Mesothelial cell of epicardium (in vitro differentiated cells): ENCODE results near the gene FGF12. TPM values are rescaled to one million over a fixed set of nuclear protein-coding genes. Genes with fewer than 3 reads are reported as not detected.

Experiments
- DNase-seq, 2 experiments: peaks; one replicate each; pipeline ENCODE4 v3.0.0; 2021; ENCODE audit warnings: low spot score in 2 of 2; ENCODE audit not compliant: unreplicated experiment in 2 of 2
- H3K27ac Mint-ChIP-seq: 2 replicates; pipeline ENCODE4 v1.8.0; 2021; ENCODE audit warnings: mixed read lengths
- H3K27me3 Mint-ChIP-seq: 2 replicates; pipeline ENCODE4 v1.8.0; 2021; ENCODE audit warnings: low read depth, mixed read lengths
- H3K36me3 Mint-ChIP-seq: 2 replicates; pipeline ENCODE4 v1.8.0; 2021; ENCODE audit warnings: mixed read lengths
- H3K4me1 Mint-ChIP-seq: 2 replicates; pipeline ENCODE4 v1.8.0; 2021; ENCODE audit warnings: mixed read lengths
- H3K4me3 Mint-ChIP-seq: 2 replicates; pipeline ENCODE4 v1.8.0; 2021; ENCODE audit warnings: mild to moderate bottlenecking, moderate library complexity, mixed read lengths
- H3K9me3 Mint-ChIP-seq: 2 replicates; pipeline ENCODE4 v1.8.0; 2021; ENCODE audit warnings: mixed read lengths
- total RNA-seq: library from RNA; stranded (reverse); gene quantifications from 3 replicates; pipeline ENCODE4 v1.2.1, GENCODE V29; 2021
- TF ChIP-seq, protein P1 (sequence below): fragments of 200-600 bp; sonication (generic); IDR thresholded peaks from one replicate; pipeline ENCODE4 v1.5.0; 2021; ENCODE audit warnings: antibody characterized with exemption; ENCODE audit not compliant: unreplicated experiment

Gene FGF12
- total RNA-seq, 1 donor from 2014 or later: 1.0 TPM

DNA sequence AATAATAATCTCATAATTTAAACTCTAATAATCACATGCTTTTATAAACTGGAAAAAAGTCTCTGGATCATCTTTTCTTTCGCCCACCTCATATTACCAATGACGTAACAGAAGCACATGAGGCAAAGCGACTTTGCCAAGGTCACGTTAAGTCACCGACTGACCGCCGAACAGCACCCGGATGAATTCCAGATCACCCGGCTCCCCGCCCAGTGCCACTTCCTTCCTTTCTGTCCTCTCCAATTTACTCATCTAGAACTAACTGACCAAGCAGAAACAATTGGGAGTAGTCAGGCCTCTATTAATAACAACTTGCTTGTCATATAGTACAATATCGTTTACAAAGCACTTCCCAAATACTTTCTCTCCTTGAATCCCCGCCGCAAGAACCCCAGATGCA is 21.1 kb downstream of the FGF12 start:
- DNase-seq: no peak
- peaks cover 9% of the 10 kb centered on the region for H3K9me3 Mint-ChIP-seq
- TF ChIP-seq, protein P1, sequence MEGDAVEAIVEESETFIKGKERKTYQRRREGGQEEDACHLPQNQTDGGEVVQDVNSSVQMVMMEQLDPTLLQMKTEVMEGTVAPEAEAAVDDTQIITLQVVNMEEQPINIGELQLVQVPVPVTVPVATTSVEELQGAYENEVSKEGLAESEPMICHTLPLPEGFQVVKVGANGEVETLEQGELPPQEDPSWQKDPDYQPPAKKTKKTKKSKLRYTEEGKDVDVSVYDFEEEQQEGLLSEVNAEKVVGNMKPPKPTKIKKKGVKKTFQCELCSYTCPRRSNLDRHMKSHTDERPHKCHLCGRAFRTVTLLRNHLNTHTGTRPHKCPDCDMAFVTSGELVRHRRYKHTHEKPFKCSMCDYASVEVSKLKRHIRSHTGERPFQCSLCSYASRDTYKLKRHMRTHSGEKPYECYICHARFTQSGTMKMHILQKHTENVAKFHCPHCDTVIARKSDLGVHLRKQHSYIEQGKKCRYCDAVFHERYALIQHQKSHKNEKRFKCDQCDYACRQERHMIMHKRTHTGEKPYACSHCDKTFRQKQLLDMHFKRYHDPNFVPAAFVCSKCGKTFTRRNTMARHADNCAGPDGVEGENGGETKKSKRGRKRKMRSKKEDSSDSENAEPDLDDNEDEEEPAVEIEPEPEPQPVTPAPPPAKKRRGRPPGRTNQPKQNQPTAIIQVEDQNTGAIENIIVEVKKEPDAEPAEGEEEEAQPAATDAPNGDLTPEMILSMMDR: no peak
- no peak overlapping the region for H3K27ac Mint-ChIP-seq
- H3K4me3 Mint-ChIP-seq: no peak overlapping the region
- no peaks in the 10 kb centered on the region for H3K4me1 Mint-ChIP-seq
- no peaks in the 10 kb centered on the region for H3K27me3 Mint-ChIP-seq
- H3K36me3 Mint-ChIP-seq: no peaks in the 10 kb centered on the region

DNA sequence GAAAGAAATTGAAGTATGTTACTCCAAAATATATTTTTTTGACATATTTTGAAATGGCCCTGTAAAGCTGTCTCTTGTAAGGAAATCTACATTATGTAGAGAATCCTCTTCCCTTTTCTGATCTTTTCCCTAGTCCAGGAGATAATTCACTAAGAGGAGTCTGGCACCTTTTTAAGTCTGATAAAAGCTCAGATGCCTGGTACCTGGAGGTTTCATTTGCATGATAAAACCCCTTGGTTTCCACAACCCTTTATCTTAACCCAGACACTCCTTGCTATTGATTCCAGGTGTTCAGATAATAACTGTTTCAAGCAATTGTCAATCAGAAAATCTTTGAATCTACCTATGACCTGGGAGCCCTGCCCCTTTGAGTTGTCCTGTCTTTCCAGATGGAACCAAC is 26.5 kb downstream of the FGF12 start:
- TF ChIP-seq, protein P1: no peak
- no peaks in the 10 kb centered on the region for H3K4me1 Mint-ChIP-seq
- H3K4me3 Mint-ChIP-seq: no peak overlapping the region
- H3K27me3 Mint-ChIP-seq: no peaks in the 10 kb centered on the region
- H3K36me3 Mint-ChIP-seq: no peaks in the 10 kb centered on the region
- no peak overlapping the region for H3K27ac Mint-ChIP-seq
- no peaks in the 10 kb centered on the region for H3K9me3 Mint-ChIP-seq
- no peak for DNase-seq

DNA sequence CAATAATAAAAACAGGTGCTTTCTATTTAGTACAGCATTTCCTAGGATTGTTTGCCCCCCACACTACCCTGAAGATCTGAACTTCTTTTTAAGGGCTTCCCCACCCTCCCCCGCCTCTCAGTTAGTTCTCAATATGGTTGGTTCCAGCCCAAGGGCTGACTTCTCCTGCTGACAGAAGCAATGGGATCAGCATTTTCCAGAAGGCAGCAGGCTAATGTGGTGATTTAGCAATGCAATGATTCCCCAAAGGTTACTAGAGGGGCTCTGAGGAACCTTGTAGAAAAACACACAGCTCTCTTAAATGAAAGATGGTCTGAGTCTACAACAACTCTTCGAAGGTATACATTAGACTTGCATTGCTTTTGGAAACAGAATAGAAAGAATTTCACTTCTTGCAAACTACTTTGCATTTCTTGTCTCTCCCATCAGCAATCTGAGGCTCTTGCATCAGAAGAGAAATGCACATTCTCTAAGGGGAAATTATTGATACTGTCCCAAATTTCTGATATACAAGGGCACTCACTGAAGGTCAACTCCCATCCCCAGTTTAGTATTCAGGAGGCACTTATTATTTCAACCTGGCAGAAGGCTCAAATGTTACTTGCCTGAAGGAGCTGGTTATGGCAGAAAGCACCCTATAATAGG is 30.3 kb downstream of the FGF12 start:
- TF ChIP-seq, protein P1: no peak
- DNase-seq: no peak
- Mint-ChIP-seq H3K4me3 (no peak overlapping the region), H3K36me3 (no peaks in the 10 kb centered on the region), H3K4me1 (no peaks in the 10 kb centered on the region), H3K9me3 (no peaks in the 10 kb centered on the region), H3K27me3 (no peaks in the 10 kb centered on the region), H3K27ac (no peak overlapping the region)

DNA sequence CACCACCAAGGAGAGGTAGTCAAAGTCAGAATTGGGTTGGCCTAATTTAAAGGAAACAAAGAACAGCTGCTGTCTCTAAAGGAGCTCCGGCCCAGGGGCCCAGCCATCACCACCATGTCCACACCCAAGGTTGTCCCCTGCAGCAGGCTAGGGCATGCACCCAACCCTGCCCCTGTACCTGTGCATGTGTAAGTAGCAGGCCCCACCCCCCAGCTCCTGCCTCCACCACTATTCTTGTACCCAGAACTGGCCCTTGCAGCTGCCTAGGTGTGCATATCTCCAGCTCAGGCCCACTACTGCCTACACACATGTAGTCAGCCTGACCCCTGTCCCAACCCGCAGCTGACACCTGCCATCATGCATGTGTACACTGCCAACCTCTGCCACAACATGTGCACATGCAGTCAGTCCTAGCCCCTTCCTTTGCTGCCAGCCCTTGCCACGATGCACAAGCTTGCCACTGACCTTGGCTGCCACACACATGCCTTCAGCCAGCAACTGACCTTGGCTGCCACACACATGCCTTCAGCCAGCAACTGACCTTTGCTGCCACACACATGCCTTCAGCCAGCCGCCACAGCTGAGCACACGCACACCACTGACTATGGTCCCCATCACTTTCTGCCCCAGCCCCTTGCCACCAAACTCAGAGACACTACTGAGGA is 39.7 kb downstream of the FGF12 start:
- Mint-ChIP-seq H3K36me3 (no peaks in the 10 kb centered on the region), H3K4me3 (no peak overlapping the region), H3K27me3 (no peaks in the 10 kb centered on the region), H3K9me3 (peaks cover 19% of the 10 kb centered on the region), H3K4me1 (no peaks in the 10 kb centered on the region), H3K27ac (no peak overlapping the region)
- TF ChIP-seq, protein P1: no peak
- no peak for DNase-seq

DNA sequence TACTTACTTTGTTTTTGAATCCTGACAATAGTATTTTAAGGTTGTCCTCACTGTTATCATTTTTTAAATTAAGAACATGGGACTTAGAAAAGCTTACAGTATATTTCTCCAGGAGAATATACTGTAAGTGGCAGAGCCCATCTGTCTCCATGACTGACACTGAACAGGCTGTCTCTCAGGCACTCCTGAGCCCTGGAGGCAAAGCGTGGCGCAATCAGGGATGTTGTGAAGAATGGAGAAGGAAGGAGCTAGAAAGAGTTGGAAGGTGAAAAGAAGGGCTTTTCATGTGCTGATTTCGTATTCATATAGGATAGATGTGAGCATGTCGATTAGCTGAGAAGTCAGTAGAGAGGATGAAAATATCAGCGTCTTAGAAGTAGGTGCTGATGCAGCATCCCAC is 41.5 kb downstream of the FGF12 start:
- no peaks in the 10 kb centered on the region for H3K36me3 Mint-ChIP-seq
- no peak overlapping the region for H3K4me3 Mint-ChIP-seq
- TF ChIP-seq, protein P1: no peak
- H3K27me3 Mint-ChIP-seq: no peaks in the 10 kb centered on the region
- no peak overlapping the region for H3K27ac Mint-ChIP-seq
- H3K9me3 Mint-ChIP-seq: peaks cover 16% of the 10 kb centered on the region
- no peaks in the 10 kb centered on the region for H3K4me1 Mint-ChIP-seq
- DNase-seq: no peak
